ENCODE results near the gene SULT1C2. TPM values are rescaled to one million over a fixed set of nuclear protein-coding genes. Genes with fewer than 3 reads are reported as not detected.
"Not testable (repeated sequence)": the region's sequence is repeated elsewhere in the genome, so short reads cannot be mapped to it uniquely, and the experiment has no call there.

The SULT1C2 gene
- total RNA-seq, 2 experiments from 2014 or later, result not detected

- H3K9me3 Mint-ChIP-seq (ENCODE audit: low read depth), result no peaks in the 10 kb centered on the region
- H3K27ac Mint-ChIP-seq, result no peak overlapping the region
- no peak overlapping the region for H3K4me3 Mint-ChIP-seq
- no peaks in the 10 kb centered on the region for H3K4me1 Mint-ChIP-seq
- no peak for DNase-seq
- POLR2A ChIA-PET, result no interaction called here
- no peaks in the 10 kb centered on the region for H3K36me3 Mint-ChIP-seq (ENCODE audit: low read depth)
- ATAC-seq, result no peak
- CTCF ChIA-PET, result no interaction called here
- peaks cover 10% of the 10 kb centered on the region for H3K27me3 Mint-ChIP-seq
- intact Hi-C loops (cut with DNase I, micrococcal nuclease), result no loop called here
These were observed 20.7 kb upstream of the SULT1C2 start for GRCh38 chr2:108268001-108268400.

GRCh38 chr2:108270346-108270745 is 18.3 kb upstream of the SULT1C2 start:
- ChIA-PET CTCF (no interaction called here), POLR2A (no interaction called here)
- intact Hi-C loops (cut with DNase I, micrococcal nuclease), result no loop called here
- H3K27me3 Mint-ChIP-seq, result peaks cover 10% of the 10 kb centered on the region
- no peaks in the 10 kb centered on the region for H3K4me1 Mint-ChIP-seq
- ATAC-seq (no peak), DNase-seq (no peak)
- H3K36me3 Mint-ChIP-seq (ENCODE audit: low read depth), result no peaks in the 10 kb centered on the region
- no peak overlapping the region for H3K27ac Mint-ChIP-seq
- H3K9me3 Mint-ChIP-seq (ENCODE audit: low read depth), result no peaks in the 10 kb centered on the region
- H3K4me3 Mint-ChIP-seq, result no peak overlapping the region

- Mint-ChIP-seq H3K27ac (no peak overlapping the region), H3K9me3 (ENCODE audit: low read depth) (no peaks in the 10 kb centered on the region), H3K36me3 (ENCODE audit: low read depth) (no peaks in the 10 kb centered on the region), H3K4me3 (no peak overlapping the region), H3K27me3 (peaks cover 10% of the 10 kb centered on the region), H3K4me1 (no peaks in the 10 kb centered on the region)
- ATAC-seq, result no peak
- ChIA-PET CTCF (interaction anchor here (1.0 kb wide), 1 partner anchor 101 kb away, joined by 3 read pairs; no protein-coding TSS in a partner anchor), POLR2A (no interaction called here)
- intact Hi-C loops (cut with DNase I, micrococcal nuclease), result no loop called here
- no peak for DNase-seq
These were observed 17.8 kb upstream of the SULT1C2 start for GRCh38 chr2:108270768-108271506.

GRCh38 chr2:108271691-108272253 is 16.9 kb upstream of the SULT1C2 start:
- CTCF ChIA-PET, result interaction anchor here (1.0 kb wide), 1 partner anchor 102 kb away, joined by 3 read pairs; no protein-coding TSS in a partner anchor
- no peaks in the 10 kb centered on the region for H3K36me3 Mint-ChIP-seq (ENCODE audit: low read depth)

GRCh38 chr2:108278631-108279030 is 10.1 kb upstream of the SULT1C2 start:
- intact Hi-C loops (cut with DNase I, micrococcal nuclease), result no loop called here
- Mint-ChIP-seq H3K4me3 (no peak overlapping the region), H3K9me3 (ENCODE audit: low read depth) (no peaks in the 10 kb centered on the region), H3K36me3 (ENCODE audit: low read depth) (no peaks in the 10 kb centered on the region), H3K27me3 (peaks cover 8% of the 10 kb centered on the region), H3K4me1 (no peaks in the 10 kb centered on the region), H3K27ac (no peak overlapping the region)
- DNase-seq, result no peak
- POLR2A ChIA-PET, result no interaction called here
- ATAC-seq, result no peak
- CTCF ChIA-PET, result no interaction called here

More at GRCh38 chr2:108271691-108272253, 16.9 kb upstream of the SULT1C2 start:
- no peaks in the 10 kb centered on the region for H3K9me3 Mint-ChIP-seq (ENCODE audit: low read depth)
- POLR2A ChIA-PET, result no interaction called here
- ATAC-seq (no peak), DNase-seq (no peak)
- H3K4me1 Mint-ChIP-seq, result no peaks in the 10 kb centered on the region
- H3K27ac Mint-ChIP-seq, result no peak overlapping the region
- peaks cover 7% of the 10 kb centered on the region for H3K27me3 Mint-ChIP-seq
- H3K4me3 Mint-ChIP-seq, result no peak overlapping the region
- intact Hi-C loops (cut with DNase I, micrococcal nuclease), result no loop called here

GRCh38 chr2:108279468-108279867 is 9.2 kb upstream of the SULT1C2 start:
- DNase-seq (no peak), ATAC-seq (no peak)
- Mint-ChIP-seq H3K9me3 (ENCODE audit: low read depth) (no peaks in the 10 kb centered on the region), H3K4me3 (no peak overlapping the region), H3K4me1 (no peaks in the 10 kb centered on the region), H3K27ac (no peak overlapping the region), H3K36me3 (ENCODE audit: low read depth) (no peaks in the 10 kb centered on the region), H3K27me3 (peaks cover 9% of the 10 kb centered on the region)
- ChIA-PET CTCF (no interaction called here), POLR2A (no interaction called here)
- intact Hi-C loops (cut with DNase I, micrococcal nuclease), result no loop called here

GRCh38 chr2:108280466-108280865 is 8.2 kb upstream of the SULT1C2 start:
- H3K27ac Mint-ChIP-seq, result no peak overlapping the region
- H3K27me3 Mint-ChIP-seq, result peaks cover 16% of the 10 kb centered on the region
- DNase-seq (no peak), ATAC-seq (no peak)
- peaks cover 2% of the 10 kb centered on the region for H3K9me3 Mint-ChIP-seq (ENCODE audit: low read depth)
- H3K4me3 Mint-ChIP-seq, result no peak overlapping the region
- no peaks in the 10 kb centered on the region for H3K36me3 Mint-ChIP-seq (ENCODE audit: low read depth)
- intact Hi-C loops (cut with DNase I, micrococcal nuclease), result no loop called here
- no peaks in the 10 kb centered on the region for H3K4me1 Mint-ChIP-seq
- CTCF ChIA-PET, result interaction anchor here (0.7 kb wide), 1 partner anchor 206 kb away, joined by 3 read pairs; no protein-coding TSS in a partner anchor
- POLR2A ChIA-PET, result no interaction called here

GRCh38 chr2:108284566-108284965 is 4.1 kb upstream of the SULT1C2 start:
- peaks cover 11% of the 10 kb centered on the region for H3K27me3 Mint-ChIP-seq
- DNase-seq; POLR2A ChIA-PET; H3K4me1 Mint-ChIP-seq; intact Hi-C loops (cut with DNase I, micrococcal nuclease); H3K36me3 Mint-ChIP-seq (ENCODE audit: low read depth); H3K4me3 Mint-ChIP-seq; H3K9me3 Mint-ChIP-seq (ENCODE audit: low read depth); H3K27ac Mint-ChIP-seq; ATAC-seq: not testable (repeated sequence)
- CTCF ChIA-PET, result interaction anchor here (0.5 kb wide), 1 partner anchor 571 kb away, joined by 3 read pairs; no protein-coding TSS in a partner anchor

- intact Hi-C loops (cut with DNase I, micrococcal nuclease), result no loop called here
- DNase-seq (no peak), ATAC-seq (no peak)
- H3K36me3 Mint-ChIP-seq (ENCODE audit: low read depth), result no peaks in the 10 kb centered on the region
- POLR2A ChIA-PET, result no interaction called here
- peaks cover 11% of the 10 kb centered on the region for H3K27me3 Mint-ChIP-seq
- no peak overlapping the region for H3K4me3 Mint-ChIP-seq
- peaks cover 2% of the 10 kb centered on the region for H3K9me3 Mint-ChIP-seq (ENCODE audit: low read depth)
- H3K27ac Mint-ChIP-seq, result no peak overlapping the region
- no peaks in the 10 kb centered on the region for H3K4me1 Mint-ChIP-seq
- CTCF ChIA-PET, result no interaction called here
These were observed 3.1 kb upstream of the SULT1C2 start for GRCh38 chr2:108285616-108286015.

GRCh38 chr2:108287169-108287568 is 1.5 kb upstream of the SULT1C2 start:
- ChIA-PET POLR2A (no interaction called here), CTCF (interaction anchor here (0.7 kb wide), 1 partner anchor 297 kb away, joined by 3 read pairs; no protein-coding TSS in a partner anchor)
- Mint-ChIP-seq H3K36me3 (ENCODE audit: low read depth) (no peaks in the 10 kb centered on the region), H3K4me3 (no peak overlapping the region), H3K4me1 (no peaks in the 10 kb centered on the region), H3K27me3 (peaks cover 11% of the 10 kb centered on the region), H3K27ac (no peak overlapping the region), H3K9me3 (ENCODE audit: low read depth) (peaks cover 2% of the 10 kb centered on the region)
- DNase-seq, result no peak
- no peak for ATAC-seq
- intact Hi-C loops (cut with DNase I, micrococcal nuclease), result no loop called here

- ChIA-PET POLR2A (no interaction called here), CTCF (no interaction called here)
- H3K4me3 Mint-ChIP-seq, result no peak overlapping the region
- no peaks in the 10 kb centered on the region for H3K9me3 Mint-ChIP-seq (ENCODE audit: low read depth)
- DNase-seq, result no peak
- intact Hi-C loops (cut with DNase I, micrococcal nuclease), result no loop called here
- no peaks in the 10 kb centered on the region for H3K4me1 Mint-ChIP-seq
- H3K36me3 Mint-ChIP-seq (ENCODE audit: low read depth), result no peaks in the 10 kb centered on the region
- no peak for ATAC-seq
- H3K27me3 Mint-ChIP-seq, result no peaks in the 10 kb centered on the region
- no peak overlapping the region for H3K27ac Mint-ChIP-seq
These were observed 5.2 kb downstream of the SULT1C2 start for GRCh38 chr2:108293850-108294249.

GRCh38 chr2:108297436-108298141 is 8.9 kb downstream of the SULT1C2 start:
- ATAC-seq (no peak), DNase-seq (no peak)
- H3K27ac Mint-ChIP-seq, result no peak overlapping the region
- H3K9me3 Mint-ChIP-seq (ENCODE audit: low read depth), result no peaks in the 10 kb centered on the region
- H3K36me3 Mint-ChIP-seq (ENCODE audit: low read depth), result no peaks in the 10 kb centered on the region
- no peak overlapping the region for H3K4me3 Mint-ChIP-seq
- peaks cover 2% of the 10 kb centered on the region for H3K27me3 Mint-ChIP-seq
- intact Hi-C loops (cut with DNase I, micrococcal nuclease), result no loop called here
- no peaks in the 10 kb centered on the region for H3K4me1 Mint-ChIP-seq
- POLR2A ChIA-PET, result no interaction called here
- CTCF ChIA-PET, result interaction anchor here (0.8 to 1.1 kb wide), 2 partner anchors 143 to 216 kb away, joined by 3 read pairs; no protein-coding TSS in a partner anchor
